SK-N-SH (cell line): ENCODE measurements around the gene FAT3. TPM values are rescaled to one million over a fixed set of nuclear protein-coding genes. Genes with fewer than 3 reads are reported as not detected.
A peak's percentile ranks its signal among the peaks of the same experiment; 100 is the strongest.

Experiments
- CTCF ChIA-PET: fragments of 300-600, 350-600 bp; formaldehyde crosslinking; extraction: SDS; loops from one replicate; lab custom pipeline; 2021; lab: Yijun Ruan, JAX
- POLR2A ChIA-PET: fragments of 350-600 bp; sonication (Branson Sonifier 250); formaldehyde crosslinking; extraction: SDS; loops from one replicate; lab custom pipeline; 2020; ENCODE audit warnings: antibody characterized with exemption, inconsistent platforms; lab: Yijun Ruan, JAX
- DNase-seq: peaks from one replicate; pipeline ENCODE4 v3.0.0; 2012
- H2AFZ ChIP-seq: fragments of 200-600 bp; sonication (generic); 2 replicates; pipeline ENCODE4 v1.8.1; 2016; ENCODE audit warnings: antibody characterized with exemption, mild to moderate bottlenecking, low read depth
- H3F3A ChIP-seq: fragments of 200-600 bp; sonication (generic); replicated peaks from 2 replicates; pipeline ENCODE3; 2016; ENCODE audit warnings: antibody characterized with exemption, mild to moderate bottlenecking; ENCODE audit not compliant: insufficient read depth
- H3K27ac ChIP-seq, 2 experiments: fragments of 200-500 bp in 1 of 2; fragments of 200-600 bp in 1 of 2; sonication (Bioruptor generic) in 1 of 2; sonication (generic), shearing (Covaris generic) in 1 of 2; 2 replicates each; pipeline versions ENCODE4 v1.5.1 to v1.6.1; 2014 to 2016; ENCODE audit warnings: low read depth in 2 of 2, inconsistent platforms in 1 of 2, low read length in 1 of 2, mild to moderate bottlenecking in 1 of 2, mixed read lengths in 1 of 2
- H3K27me3 ChIP-seq: fragments of 200-600 bp; sonication (generic), shearing (Covaris generic); 2 replicates; pipeline ENCODE4 v1.6.1; 2016; ENCODE audit warnings: mixed run types; ENCODE audit not compliant: insufficient read depth
- H3K36me3 ChIP-seq, 2 experiments: fragments of 200-500 bp in 1 of 2; fragments of 200-600 bp in 1 of 2; sonication (Bioruptor generic) in 1 of 2; sonication (generic) in 1 of 2; replicated peaks in 1 of 2; 2 replicates each; pipeline versions ENCODE3 to v1.5.1; 2014 to 2016; ENCODE audit warnings: low read length in 1 of 2, mild to moderate bottlenecking in 1 of 2; ENCODE audit not compliant: insufficient read depth in 2 of 2, control insufficient read depth in 1 of 2
- H3K4me1 ChIP-seq, 2 experiments: fragments of 200-500 bp in 1 of 2; fragments of 200-600 bp in 1 of 2; sonication (Bioruptor generic) in 1 of 2; sonication (generic), shearing (Covaris generic) in 1 of 2; 2 replicates each; pipeline versions ENCODE4 v1.5.1 to v1.6.1; 2014 to 2016; ENCODE audit warnings: low read depth in 1 of 2, low read length in 1 of 2, mixed run types in 1 of 2; ENCODE audit not compliant: insufficient read depth in 2 of 2, control insufficient read depth in 1 of 2
- H3K4me2 ChIP-seq: fragments of 200-600 bp; sonication (generic), shearing (Covaris generic); 2 replicates; pipeline ENCODE4 v1.6.1; 2017; ENCODE audit warnings: mixed run types
- H3K4me3 ChIP-seq, 2 experiments: fragments of 200-500 bp in 1 of 2; fragments of 200-600 bp in 1 of 2; sonication (Bioruptor generic) in 1 of 2; sonication (generic), shearing (Covaris generic) in 1 of 2; 2 replicates each; pipeline versions ENCODE4 v1.5.1 to v1.8.1; 2014 to 2016; ENCODE audit warnings: low read depth in 2 of 2, inconsistent platforms in 1 of 2, low read length in 1 of 2, mild to moderate bottlenecking in 1 of 2, mixed read lengths in 1 of 2, moderate library complexity in 1 of 2
- H3K79me2 ChIP-seq: fragments of 200-600 bp; sonication (generic); 2 replicates; pipeline ENCODE4 v1.8.1; 2017; ENCODE audit warnings: mild to moderate bottlenecking; ENCODE audit not compliant: insufficient read depth
- H3K9ac ChIP-seq: fragments of 200-600 bp; sonication (generic); 2 replicates; pipeline ENCODE4 v1.6.1; 2017; ENCODE audit warnings: mixed run types
- H3K9me2 ChIP-seq: fragments of 200-600 bp; sonication (generic); 2 replicates; pipeline ENCODE4 v1.6.1; 2017; ENCODE audit warnings: mixed run types
- H3K9me3 ChIP-seq: fragments of 200-600 bp; sonication (generic); 2 replicates; pipeline ENCODE4 v1.6.1; 2017; ENCODE audit warnings: mixed run types, mild to moderate bottlenecking, moderate library complexity
- H4K20me1 ChIP-seq: fragments of 200-600 bp; sonication (generic); 2 replicates; pipeline ENCODE4 v1.6.1; 2017; ENCODE audit warnings: mild to moderate bottlenecking, mixed run types; ENCODE audit not compliant: insufficient read depth
- EP300 ChIP-seq, 2 experiments: IDR thresholded peaks; 2 replicates each; pipeline versions ENCODE4 v1.4.0 to v1.6.1; 2012; ENCODE audit warnings: borderline replicate concordance in 1 of 2, low read depth in 1 of 2, low read length in 1 of 2
- EZH2phosphoT487 ChIP-seq: fragments of 200-600 bp; sonication (generic); IDR thresholded peaks from 2 replicates; pipeline ENCODE4 v1.6.1; 2017; ENCODE audit warnings: low read depth, mixed run types, mild to moderate bottlenecking, antibody characterized with exemption, moderate library complexity, borderline replicate concordance
- FOXM1 ChIP-seq: IDR thresholded peaks from 2 replicates; pipeline ENCODE4 v1.4.0; 2012; ENCODE audit warnings: low read depth, mild to moderate bottlenecking
- GATA2 ChIP-seq: sonication (generic); formaldehyde crosslinking; IDR thresholded peaks from 2 replicates; pipeline ENCODE4 v1.5.0; 2020; ENCODE audit warnings: mild to moderate bottlenecking, missing genetic modification reagents
- IRF3 ChIP-seq: fragments of 150-350 bp; IDR thresholded peaks from 2 replicates; pipeline ENCODE4 v1.6.1; 2016; ENCODE audit warnings: mild to moderate bottlenecking, low read depth, low read length
- MAX ChIP-seq: IDR thresholded peaks from 2 replicates; pipeline ENCODE4 v1.4.0; 2012; ENCODE audit warnings: low read depth
- NRF1 ChIP-seq: IDR thresholded peaks from 2 replicates; pipeline ENCODE4 v1.6.1; 2012; ENCODE audit warnings: low read depth, mild to moderate bottlenecking, low read length
- REST ChIP-seq: IDR thresholded peaks from 2 replicates; pipeline ENCODE4 v1.6.1; 2012; ENCODE audit warnings: mild to moderate bottlenecking, low read depth, low read length, moderate library complexity
- TCF12 ChIP-seq: IDR thresholded peaks from 2 replicates; pipeline ENCODE4 v1.4.0; 2012
- WGBS: methylation state at CpG from one replicate; pipeline ENCODE4 v1.1.6; 2017; ENCODE audit warnings: low lambda C conversion rate; 5-methylcytosine and 5-hydroxymethylcytosine counted together
- polyA plus RNA-seq, 3 experiments: library from polyadenylated mRNA; depleted of rRNA; stranded (reverse); fragments of >200 nt; gene quantifications; 2 replicates each; pipeline ENCODE4 v1.2.3, GENCODE V29; 2012
- TF ChIP-seq, protein P1 (sequence below): fragments of 200-600 bp; sonication (generic); IDR thresholded peaks from 2 replicates; pipeline ENCODE4 v1.6.1; 2017; ENCODE audit warnings: antibody characterized with exemption, mild to moderate bottlenecking, moderate library complexity
- TF ChIP-seq, protein P2 (sequence below): IDR thresholded peaks from 2 replicates; pipeline ENCODE4 v1.4.0; 2012; ENCODE audit warnings: low read depth, borderline replicate concordance

Gene FAT3
- polyA plus RNA-seq, 1 of the 3 experiments (the other 2 are of a cell fraction) = 0.87 TPM

- no peak overlapping the region for H3K9ac ChIP-seq
- no peak overlapping the region for H3K4me3 ChIP-seq
- H2AFZ ChIP-seq = no peak overlapping the region
- ChIA-PET POLR2A (no interaction called here), CTCF (interaction anchor here (0.7 to 0.8 kb wide), 2 partner anchors 56 to 123 kb away, joined by 3 to 4 read pairs; no protein-coding TSS in a partner anchor)
- no peaks in the 10 kb centered on the region for H3K9me3 ChIP-seq
- H3K27me3 ChIP-seq = no peaks in the 10 kb centered on the region
- no peaks in the 10 kb centered on the region for H3K79me2 ChIP-seq
- 78% methylated on average over 2 of the region's 2 CpGs for WGBS
- no peaks in the 10 kb centered on the region for H4K20me1 ChIP-seq
- DNase-seq = no peak
- H3K27ac ChIP-seq = no peak overlapping the region
- TF ChIP-seq, protein P1, sequence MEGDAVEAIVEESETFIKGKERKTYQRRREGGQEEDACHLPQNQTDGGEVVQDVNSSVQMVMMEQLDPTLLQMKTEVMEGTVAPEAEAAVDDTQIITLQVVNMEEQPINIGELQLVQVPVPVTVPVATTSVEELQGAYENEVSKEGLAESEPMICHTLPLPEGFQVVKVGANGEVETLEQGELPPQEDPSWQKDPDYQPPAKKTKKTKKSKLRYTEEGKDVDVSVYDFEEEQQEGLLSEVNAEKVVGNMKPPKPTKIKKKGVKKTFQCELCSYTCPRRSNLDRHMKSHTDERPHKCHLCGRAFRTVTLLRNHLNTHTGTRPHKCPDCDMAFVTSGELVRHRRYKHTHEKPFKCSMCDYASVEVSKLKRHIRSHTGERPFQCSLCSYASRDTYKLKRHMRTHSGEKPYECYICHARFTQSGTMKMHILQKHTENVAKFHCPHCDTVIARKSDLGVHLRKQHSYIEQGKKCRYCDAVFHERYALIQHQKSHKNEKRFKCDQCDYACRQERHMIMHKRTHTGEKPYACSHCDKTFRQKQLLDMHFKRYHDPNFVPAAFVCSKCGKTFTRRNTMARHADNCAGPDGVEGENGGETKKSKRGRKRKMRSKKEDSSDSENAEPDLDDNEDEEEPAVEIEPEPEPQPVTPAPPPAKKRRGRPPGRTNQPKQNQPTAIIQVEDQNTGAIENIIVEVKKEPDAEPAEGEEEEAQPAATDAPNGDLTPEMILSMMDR = no peak
- no peak for TF ChIP-seq GATA2 (CRISPR knock-in tag)
- TF ChIP-seq FOXM1 = no peak
- no peak for TF ChIP-seq MAX
- no peak for TF ChIP-seq EZH2phosphoT487
- no peak for TF ChIP-seq IRF3
- no peak for TF ChIP-seq TCF12
- H3F3A ChIP-seq = no peaks in the 10 kb centered on the region
- no peaks in the 10 kb centered on the region for H3K9me2 ChIP-seq
- no peaks in the 10 kb centered on the region for H3K36me3 ChIP-seq
- no peak overlapping the region for H3K4me2 ChIP-seq
- no peaks in the 10 kb centered on the region; a peak in 1 of 4 replicates for H3K4me1 ChIP-seq
Measured at GRCh38 chr11:92179017-92179670, 45.5 kb upstream of the FAT3 start.

DNA sequence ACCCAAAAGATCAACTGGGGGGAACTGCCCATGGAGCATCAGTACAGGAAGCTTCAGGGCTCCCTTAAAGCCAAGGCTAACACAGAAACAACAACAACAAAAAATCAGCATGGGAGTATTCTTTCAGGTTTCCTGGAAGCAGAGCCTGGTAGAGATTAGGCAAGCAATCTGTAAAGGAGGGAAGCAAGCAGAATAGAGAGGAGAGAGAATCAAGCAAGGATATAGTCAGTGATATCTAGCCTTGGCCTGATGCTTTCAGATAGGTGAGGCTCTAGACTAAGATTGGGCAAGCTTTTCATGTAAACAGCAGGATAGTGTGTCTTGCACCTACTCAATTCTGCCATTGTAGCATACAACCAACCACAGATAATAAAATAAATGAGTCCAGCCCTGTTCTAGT lies 44.4 kb upstream of the FAT3 start:
- Histone ChIP-seq H3K9me2 (0 out of 2 replicates have a peak, but pooled peaks cover 2% of the 10 kb centered on the region), H3K4me3 (no peak overlapping the region), H3K36me3 (no peaks in the 10 kb centered on the region), H3K79me2 (no peaks in the 10 kb centered on the region), H3K27ac (no peak overlapping the region; a peak in 1 of 4 replicates), H3K9ac (no peak overlapping the region), H4K20me1 (no peaks in the 10 kb centered on the region), H3K9me3 (no peaks in the 10 kb centered on the region), H3F3A (no peaks in the 10 kb centered on the region), H2AFZ (0 out of 2 replicates have a peak overlapping the region, but pooled peaks have one; percentile 56), H3K4me1 (no peaks in the 10 kb centered on the region; a peak in 1 of 4 replicates), H3K27me3 (no peaks in the 10 kb centered on the region), H3K4me2 (no peak overlapping the region)
- POLR2A ChIA-PET = no interaction called here
- CTCF ChIA-PET = no interaction called here
- TF ChIP-seq, protein P2, sequence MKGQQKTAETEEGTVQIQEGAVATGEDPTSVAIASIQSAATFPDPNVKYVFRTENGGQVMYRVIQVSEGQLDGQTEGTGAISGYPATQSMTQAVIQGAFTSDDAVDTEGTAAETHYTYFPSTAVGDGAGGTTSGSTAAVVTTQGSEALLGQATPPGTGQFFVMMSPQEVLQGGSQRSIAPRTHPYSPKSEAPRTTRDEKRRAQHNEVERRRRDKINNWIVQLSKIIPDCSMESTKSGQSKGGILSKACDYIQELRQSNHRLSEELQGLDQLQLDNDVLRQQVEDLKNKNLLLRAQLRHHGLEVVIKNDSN = no peak
- TF ChIP-seq NRF1 (no peak), EZH2phosphoT487 (no peak), REST (no peak), EP300 (IDR thresholded peaks at IDR 0.05; ENCODE audit: borderline replicate concordance in 1 of 2, low read depth in 1 of 2, low read length in 1 of 2) (no peak)
- TF ChIP-seq, protein P1 = no peak
- DNase-seq = no peak
